Left ventricle myocardium inferior (tissue), 1 donor: ENCODE measurements around the gene CHD3. TPM values are rescaled to one million over a fixed set of nuclear protein-coding genes. Genes with fewer than 3 reads are reported as not detected.

ENCODE experiments used
- DNase-seq: peaks from one replicate; pipeline ENCODE4 v3.0.0-alpha.2; 2020
- H3K27ac ChIP-seq: fragments of 200-600 bp; replicated peaks from 2 replicates; pipeline ENCODE4 v1.8.0; 2021
- H3K27me3 ChIP-seq: fragments of 200-600 bp; 2 replicates; pipeline ENCODE4 v1.8.0; 2021; ENCODE audit warnings: low read depth
- H3K36me3 ChIP-seq: fragments of 200-600 bp; 2 replicates; pipeline ENCODE4 v1.8.0; 2021
- H3K4me1 ChIP-seq: fragments of 200-600 bp; 2 replicates; pipeline ENCODE4 v1.8.0; 2021
- H3K4me3 ChIP-seq: fragments of 200-600 bp; 2 replicates; pipeline ENCODE4 v1.8.0; 2021; ENCODE audit warnings: mild to moderate bottlenecking, moderate library complexity
- H3K9me3 ChIP-seq: fragments of 200-600 bp; replicated peaks from 2 replicates; pipeline ENCODE4 v1.8.0; 2021
- CTCF ChIP-seq: fragments of 200-600 bp; IDR thresholded peaks from 2 replicates; pipeline ENCODE4 v1.8.0; 2021; ENCODE audit warnings: antibody characterized with exemption, mild to moderate bottlenecking, borderline replicate concordance
- intact Hi-C: fragments of 100-400 bp; cut with micrococcal nuclease; formaldehyde crosslinking; loops from one replicate; pipeline ENCODE4 v1.11.0; 2022
- total RNA-seq: library from RNA; stranded (reverse); fragmentation: NEBNext Ultra II Directional; extraction: Animal tissue kit (Norgen Biotek cat#: 25700); gene quantifications from one replicate; pipeline ENCODE4 v1.2.1, GENCODE V29; 2021
- donor health status: DM: no; HTN: yes; CAD: no; lungs with severe emphysema.

CHD3 gene
- total RNA-seq, 1 donor from 2014 or later, result 15.6 TPM

DNA sequence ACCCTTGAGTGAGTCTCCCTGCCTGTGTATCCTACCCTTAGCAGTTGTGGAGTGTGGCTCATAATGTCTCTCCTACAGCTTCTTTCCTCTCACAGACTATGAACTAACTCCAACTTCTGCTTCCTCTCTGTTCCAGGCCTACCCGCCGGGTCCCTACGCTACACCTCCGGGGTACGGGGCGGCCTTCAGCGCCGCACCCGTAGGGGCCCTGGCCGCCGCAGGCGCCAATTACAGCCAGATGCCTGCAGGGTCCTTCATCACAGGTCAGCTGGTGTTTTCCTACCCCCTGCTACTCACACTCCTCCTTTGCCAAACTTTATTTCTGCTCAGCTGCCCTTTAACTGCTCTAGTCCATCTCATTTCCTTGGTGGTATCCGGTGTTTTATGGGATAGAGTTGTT is 22.1 kb downstream of the CHD3 start:
- no peak for DNase-seq
- Histone ChIP-seq H3K4me3 (no peak overlapping the region), H3K27ac (no peak overlapping the region), H3K27me3 (no peaks in the 10 kb centered on the region), H3K9me3 (no peaks in the 10 kb centered on the region), H3K4me1 (peaks cover 25% of the 10 kb centered on the region), H3K36me3 (peaks cover 60% of the 10 kb centered on the region)
- no peak for TF ChIP-seq CTCF
- intact Hi-C loops, result loop anchor here (5.0 kb wide), 1 partner anchor 77 kb away; no protein-coding TSS in a partner anchor

- intact Hi-C loops, result loop anchor here (5.0 kb wide), 1 partner anchor 76 kb away; no protein-coding TSS in a partner anchor
- no peaks in the 10 kb centered on the region for H3K9me3 ChIP-seq
- peaks cover 56% of the 10 kb centered on the region for H3K36me3 ChIP-seq
- H3K27ac ChIP-seq, result no peak overlapping the region
- TF ChIP-seq CTCF, result no peak
- no peak for DNase-seq
- H3K4me3 ChIP-seq, result no peak overlapping the region
- peaks cover 26% of the 10 kb centered on the region for H3K4me1 ChIP-seq
- H3K27me3 ChIP-seq, result no peaks in the 10 kb centered on the region
These were observed 22.5 kb downstream of the CHD3 start for GRCh38 chr17:7911116-7911515.

DNA sequence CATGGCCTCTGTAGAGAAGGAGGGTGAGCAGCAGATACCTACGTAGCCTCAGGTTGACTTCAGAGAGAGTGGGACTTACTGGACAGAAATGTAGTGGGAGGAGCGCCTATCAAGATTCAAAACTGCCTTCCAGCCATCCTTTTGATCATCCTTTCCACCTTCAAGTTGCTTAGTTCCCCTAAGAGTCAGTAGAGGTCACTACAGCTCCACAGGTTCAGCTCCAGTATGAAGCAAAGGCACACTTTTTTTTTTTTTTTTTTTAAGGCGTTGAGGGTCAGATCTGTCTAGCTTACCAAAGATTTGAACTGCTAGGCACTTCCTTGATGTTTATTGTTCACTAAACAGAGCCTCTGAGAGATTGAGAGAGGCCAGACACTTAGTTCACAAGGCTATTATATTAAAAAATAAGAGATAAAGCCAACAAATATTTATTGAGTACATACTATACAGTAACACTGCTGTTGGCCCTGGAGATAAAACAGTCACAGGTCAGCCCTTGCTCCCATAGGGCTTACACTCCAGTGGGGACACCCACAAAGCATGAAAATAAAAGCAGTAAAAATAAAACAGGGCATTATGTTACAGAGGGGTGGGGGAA is 24.4 kb downstream of the CHD3 start:
- Histone ChIP-seq H3K36me3 (peaks cover 39% of the 10 kb centered on the region), H3K27ac (no peak overlapping the region), H3K4me1 (peaks cover 37% of the 10 kb centered on the region), H3K27me3 (no peaks in the 10 kb centered on the region), H3K9me3 (no peaks in the 10 kb centered on the region), H3K4me3 (no peak overlapping the region)
- TF ChIP-seq CTCF, result peak; percentile 82
- intact Hi-C loops, result loop anchor here (5.0 kb wide), 1 partner anchor 74 kb away; no protein-coding TSS in a partner anchor
- DNase-seq, result no peak

DNA sequence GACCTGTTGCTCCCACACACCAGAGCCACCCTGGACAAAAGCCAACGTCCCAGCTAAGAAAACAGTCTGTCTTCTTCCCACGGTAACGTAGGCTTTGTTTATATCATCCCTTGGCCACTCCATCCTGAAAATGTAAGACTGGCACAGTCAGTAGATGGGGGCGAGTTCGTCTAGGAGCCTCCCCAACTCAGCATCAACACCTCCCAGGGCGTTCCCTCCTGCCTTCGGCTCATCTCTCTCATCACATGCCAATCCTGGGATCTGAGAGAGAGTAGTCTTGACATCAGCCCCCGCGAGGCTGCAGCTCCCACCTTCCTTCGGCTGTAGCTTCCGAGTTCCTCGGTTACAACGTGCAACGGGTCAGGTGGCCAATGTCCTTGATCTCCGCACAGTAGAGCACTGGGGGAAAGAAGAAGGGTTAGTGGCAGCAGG is 26.6 kb downstream of the CHD3 start:
- Histone ChIP-seq H3K4me3 (peak overlapping the region; percentile 78), H3K9me3 (no peaks in the 10 kb centered on the region), H3K27ac (peak overlapping the region; percentile 96), H3K36me3 (peaks cover 18% of the 10 kb centered on the region), H3K4me1 (peaks cover 37% of the 10 kb centered on the region), H3K27me3 (no peaks in the 10 kb centered on the region)
- DNase-seq, result peak; percentile 21
- TF ChIP-seq CTCF, result no peak
- intact Hi-C loops, result no loop called here

- no peak for TF ChIP-seq CTCF
- Histone ChIP-seq H3K4me3 (peak within 1 kb of the TSS; percentile 78), H3K27ac (peak within 1 kb of the TSS; percentile 96), H3K27me3 (no peaks in the 10 kb centered on the region), H3K4me1 (peaks cover 37% of the 10 kb centered on the region), H3K9me3 (no peaks in the 10 kb centered on the region), H3K36me3 (peaks cover 12% of the 10 kb centered on the region)
- intact Hi-C loops, result no loop called here
- peak; percentile 91 for DNase-seq
These were observed 27.2 kb downstream of the CHD3 start, which contains the start of gene RNF227 for GRCh38 chr17:7915611-7916384. Gene RNF227, minus strand, starts transcription at chr17:7916289. Its CDS starts 94 bp downstream, at chr17:7916195.
